ENCODE data around the gene PSMB9. TPM values are rescaled to one million over a fixed set of nuclear protein-coding genes. Genes with fewer than 3 reads are reported as not detected.

PSMB9 gene
- total and polyA plus RNA-seq, 11 donors: 8.9 to 182 (median 15.7) TPM

DNA sequence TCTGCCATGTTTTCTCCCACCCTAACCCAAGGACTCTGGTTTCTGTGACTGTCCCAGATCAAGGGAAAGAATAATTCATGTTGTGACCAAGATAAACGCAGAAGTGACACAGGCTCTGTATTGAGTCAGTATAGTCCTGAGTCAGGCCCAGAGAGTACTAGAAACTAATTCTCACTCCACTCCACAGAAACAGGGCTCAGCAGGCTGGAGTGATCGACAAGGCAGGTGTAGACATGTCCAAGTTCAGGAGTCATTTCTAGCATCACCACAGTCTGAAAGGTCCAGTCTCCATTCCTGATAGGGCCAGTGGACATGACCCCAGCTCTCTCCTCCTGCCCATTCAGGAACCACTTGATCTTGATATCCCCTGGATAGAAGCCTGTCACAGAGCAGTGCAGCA is 39.8 kb upstream of the PSMB9 start:
- TF ChIP-seq POLR2A (IDR thresholded peaks at IDR 0.05): no peak
- TF ChIP-seq, protein P1, sequence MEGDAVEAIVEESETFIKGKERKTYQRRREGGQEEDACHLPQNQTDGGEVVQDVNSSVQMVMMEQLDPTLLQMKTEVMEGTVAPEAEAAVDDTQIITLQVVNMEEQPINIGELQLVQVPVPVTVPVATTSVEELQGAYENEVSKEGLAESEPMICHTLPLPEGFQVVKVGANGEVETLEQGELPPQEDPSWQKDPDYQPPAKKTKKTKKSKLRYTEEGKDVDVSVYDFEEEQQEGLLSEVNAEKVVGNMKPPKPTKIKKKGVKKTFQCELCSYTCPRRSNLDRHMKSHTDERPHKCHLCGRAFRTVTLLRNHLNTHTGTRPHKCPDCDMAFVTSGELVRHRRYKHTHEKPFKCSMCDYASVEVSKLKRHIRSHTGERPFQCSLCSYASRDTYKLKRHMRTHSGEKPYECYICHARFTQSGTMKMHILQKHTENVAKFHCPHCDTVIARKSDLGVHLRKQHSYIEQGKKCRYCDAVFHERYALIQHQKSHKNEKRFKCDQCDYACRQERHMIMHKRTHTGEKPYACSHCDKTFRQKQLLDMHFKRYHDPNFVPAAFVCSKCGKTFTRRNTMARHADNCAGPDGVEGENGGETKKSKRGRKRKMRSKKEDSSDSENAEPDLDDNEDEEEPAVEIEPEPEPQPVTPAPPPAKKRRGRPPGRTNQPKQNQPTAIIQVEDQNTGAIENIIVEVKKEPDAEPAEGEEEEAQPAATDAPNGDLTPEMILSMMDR (IDR thresholded peaks at IDR 0.05): no peak
- peaks cover 0 to 13% (median 5%) of the 10 kb centered on the region in 12 donors for H3K4me1 ChIP-seq
- 70 to 98% (median 95%) methylated on average over 2 of the region's 2 CpGs for WGBS, 4 donors
- peaks cover 0 to 4% (median 0%) of the 10 kb centered on the region in 9 donors for H3K27me3 ChIP-seq
- no peak for DNase-seq
- no peak for ATAC-seq
- no peak overlapping the region for H3K4me3 ChIP-seq
- no peaks in the 10 kb centered on the region for H3K9me3 ChIP-seq
- intact Hi-C loops (cut with DNase I): no loop called here
- peaks cover 0 to 3% (median 0%) of the 10 kb centered on the region in 9 donors for H3K36me3 ChIP-seq
- no peak overlapping the region for H3K27ac ChIP-seq

- H3K4me3 ChIP-seq: peak overlapping the region in 3 of 12 donors; percentile 13 to 32 (median 31)
- 65 to 77% (median 71%) methylated on average over 5 of the region's 5 CpGs for WGBS, 4 donors
- H3K27me3 ChIP-seq: peaks cover 0 to 4% (median 0%) of the 10 kb centered on the region in 9 donors
- DNase-seq (no peak), ATAC-seq (peak in 2 of 4 donors; percentile 44 to 55)
- peaks cover 0 to 3% (median 0%) of the 10 kb centered on the region in 9 donors for H3K36me3 ChIP-seq
- no peak for TF ChIP-seq POLR2A (IDR thresholded peaks at IDR 0.05)
- H3K4me1 ChIP-seq: peaks cover 0 to 13% (median 5%) of the 10 kb centered on the region in 12 donors
- intact Hi-C loops (cut with DNase I): no loop called here
- peak overlapping the region in 1 of 12 donors; percentile 32 for H3K27ac ChIP-seq
- H3K9me3 ChIP-seq: no peaks in the 10 kb centered on the region
Observed at GRCh38 chr6:32815115-32815514, 38.9 kb upstream of the PSMB9 start.

GRCh38 chr6:32815996-32816395 is 38.0 kb upstream of the PSMB9 start:
- WGBS, 4 donors: 67 to 71% (median 69%) methylated on average over 2 of the region's 2 CpGs
- no peak overlapping the region for H3K4me3 ChIP-seq
- H3K36me3 ChIP-seq: peaks cover 0 to 3% (median 0%) of the 10 kb centered on the region in 9 donors
- no peaks in the 10 kb centered on the region for H3K9me3 ChIP-seq
- H3K27me3 ChIP-seq: peaks cover 0 to 4% (median 0%) of the 10 kb centered on the region in 9 donors
- H3K27ac ChIP-seq: peak overlapping the region in 1 of 12 donors; percentile 32
- TF ChIP-seq, protein P1 (IDR thresholded peaks at IDR 0.05): no peak
- TF ChIP-seq POLR2A (IDR thresholded peaks at IDR 0.05): no peak
- DNase-seq (no peak), ATAC-seq (peak in 1 of 4 donors; percentile 57)
- intact Hi-C loops (cut with DNase I): no loop called here
- H3K4me1 ChIP-seq: peaks cover 0 to 13% (median 5%) of the 10 kb centered on the region in 12 donors

DNA sequence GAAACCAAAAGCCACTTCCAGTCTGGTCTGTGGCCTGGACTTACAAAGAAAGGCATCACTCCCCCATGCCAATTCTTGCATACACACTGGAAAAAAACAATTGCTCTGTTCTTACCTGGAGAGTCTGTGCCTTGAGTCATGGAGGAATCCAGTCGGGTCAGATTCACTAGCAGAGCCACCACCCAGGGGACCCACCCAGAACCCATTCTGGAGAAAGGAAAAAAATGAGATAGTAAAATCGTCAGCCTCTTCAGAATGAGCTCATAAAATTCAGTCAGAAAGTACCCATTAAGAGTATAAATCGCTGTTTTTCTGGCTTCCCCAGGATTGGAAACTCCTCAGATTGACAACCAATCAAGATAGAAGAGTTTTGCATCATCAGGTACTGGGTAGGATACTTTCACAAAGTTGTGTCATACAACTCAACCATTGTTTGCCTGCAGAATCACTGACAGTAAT is 37.2 kb upstream of the PSMB9 start, which contains the start of gene HLA-DOB:
Gene HLA-DOB (minus strand): TSS at position 257 of the 459 bp plus-strand sequence. CDS start 51 bp downstream, at position 206.
- DNase-seq (no peak), ATAC-seq (peak; percentile 51 to 79 (median 60))
- TF ChIP-seq, protein P1 (IDR thresholded peaks at IDR 0.05): no peak
- TF ChIP-seq POLR2A (IDR thresholded peaks at IDR 0.05): no peak
- Histone ChIP-seq H3K36me3 (peaks cover 0 to 3% (median 0%) of the 10 kb centered on the region in 9 donors), H3K27ac (peak within 1 kb of the TSS in 1 of 12 donors; percentile 32), H3K9me3 (no peaks in the 10 kb centered on the region), H3K4me3 (peak within 1 kb of the TSS in 7 of 12 donors; percentile 15 to 35 (median 26)), H3K4me1 (peaks cover 0 to 19% (median 5%) of the 10 kb centered on the region in 12 donors), H3K27me3 (peaks cover 0 to 4% (median 0%) of the 10 kb centered on the region in 9 donors)
- 43 to 56% (median 47%) methylated on average over 3 of the region's 3 CpGs for WGBS, 4 donors
- intact Hi-C loops (cut with DNase I): no loop called here
